8988T (cell line): Measurements from ENCODE around the gene SLC38A10.

ENCODE experiments used
- DNase-seq: peaks from one replicate; pipeline ENCODE4 v3.0.0; 2011

Gene SLC38A10

GRCh38 chr17:81273698-81274470 lies 21.2 kb downstream of the SLC38A10 start:
- no peak for DNase-seq

GRCh38 chr17:81272616-81273015 lies 22.5 kb downstream of the SLC38A10 start:
- DNase-seq = no peak

- no peak for DNase-seq
These were observed 23.9 kb downstream of the SLC38A10 start for GRCh38 chr17:81271226-81271625.

GRCh38 chr17:81270279-81270678 lies 24.8 kb downstream of the SLC38A10 start:
- no peak for DNase-seq

- no peak for DNase-seq
These were observed 27.6 kb downstream of the SLC38A10 start for GRCh38 chr17:81267390-81268067.

- no peak for DNase-seq
These were observed 29.5 kb downstream of the SLC38A10 start for GRCh38 chr17:81265576-81265975.

GRCh38 chr17:81264640-81265039 lies 30.5 kb downstream of the SLC38A10 start:
- DNase-seq = no peak

GRCh38 chr17:81263371-81264181 lies 31.5 kb downstream of the SLC38A10 start:
- DNase-seq = no peak

GRCh38 chr17:81261582-81262336 lies 33.3 kb downstream of the SLC38A10 start:
- no peak for DNase-seq

GRCh38 chr17:81261096-81261495 lies 34.0 kb downstream of the SLC38A10 start:
- no peak for DNase-seq

GRCh38 chr17:81260641-81261040 lies 34.5 kb downstream of the SLC38A10 start:
- DNase-seq = no peak

DNA sequence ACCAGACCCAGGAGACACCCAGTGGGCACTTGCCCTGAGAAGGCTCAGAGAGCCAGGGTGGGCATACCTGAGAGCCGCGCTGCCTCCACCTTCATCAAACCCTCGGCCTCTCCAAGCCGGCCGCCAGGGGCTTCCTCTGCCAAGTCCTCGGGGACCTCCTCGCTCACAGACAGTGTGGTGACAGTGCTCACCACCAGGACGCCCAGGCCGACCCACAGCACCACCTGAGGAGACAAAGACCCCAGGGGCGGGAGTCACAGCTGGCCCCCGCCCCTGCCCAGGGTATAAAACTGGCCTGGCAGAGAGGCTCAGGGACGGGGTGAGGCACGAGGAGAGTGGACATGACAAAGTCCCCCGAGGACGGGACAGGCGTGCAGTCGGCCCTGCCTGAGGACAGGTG lies 34.9 kb downstream of the SLC38A10 start:
- no peak for DNase-seq

DNA sequence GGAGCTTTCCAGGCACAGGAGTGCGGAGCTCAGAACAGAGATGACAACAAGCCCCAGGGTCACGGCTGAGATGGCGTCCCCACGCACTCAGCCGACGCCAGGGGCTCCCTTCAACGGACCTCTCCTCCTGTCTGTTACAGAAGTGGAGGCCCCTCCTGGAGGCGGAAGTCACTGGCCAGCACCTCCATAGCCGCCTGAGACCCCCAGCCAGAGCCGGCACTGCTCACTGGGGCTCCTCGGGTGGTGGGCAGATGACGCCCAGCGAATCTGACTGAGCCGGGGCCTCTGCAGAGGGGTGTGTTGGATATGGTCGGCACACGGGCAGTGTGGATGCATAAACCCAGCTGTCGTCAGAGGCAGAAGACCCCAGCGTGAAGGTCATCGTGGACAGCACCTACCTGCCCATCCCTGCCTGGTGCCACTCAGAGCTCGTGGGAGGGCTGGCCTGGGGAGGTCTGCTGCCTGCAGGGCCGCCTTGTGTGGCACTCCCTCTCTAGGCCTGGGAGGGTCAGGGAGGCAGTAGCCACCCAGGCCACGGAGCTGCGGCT lies 36.0 kb downstream of the SLC38A10 start:
- no peak for DNase-seq

- DNase-seq = no peak
These were observed 36.8 kb downstream of the SLC38A10 start for GRCh38 chr17:81258292-81258691.

- no peak for DNase-seq
These were observed 37.6 kb downstream of the SLC38A10 start for GRCh38 chr17:81257533-81257932.

DNA sequence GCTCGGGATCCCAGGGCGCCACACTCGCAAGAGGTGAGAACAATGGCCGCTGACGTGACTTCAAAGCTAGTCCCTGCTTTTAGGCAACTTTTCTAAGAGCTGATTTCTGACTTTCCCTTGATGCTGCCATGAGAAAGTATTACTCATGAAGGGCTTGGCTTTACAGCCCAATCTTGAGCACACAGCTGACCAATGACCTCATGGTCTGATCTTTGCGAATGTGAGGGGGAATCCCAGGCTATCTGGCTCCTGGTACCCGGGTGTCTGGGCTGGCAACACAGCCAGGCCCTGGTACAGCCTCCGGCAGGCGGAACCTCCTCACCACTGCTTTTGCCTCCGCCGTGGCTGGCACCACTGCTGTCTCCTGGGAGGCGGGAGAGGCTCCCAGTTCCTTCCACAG lies 38.5 kb downstream of the SLC38A10 start:
- DNase-seq = no peak

DNA sequence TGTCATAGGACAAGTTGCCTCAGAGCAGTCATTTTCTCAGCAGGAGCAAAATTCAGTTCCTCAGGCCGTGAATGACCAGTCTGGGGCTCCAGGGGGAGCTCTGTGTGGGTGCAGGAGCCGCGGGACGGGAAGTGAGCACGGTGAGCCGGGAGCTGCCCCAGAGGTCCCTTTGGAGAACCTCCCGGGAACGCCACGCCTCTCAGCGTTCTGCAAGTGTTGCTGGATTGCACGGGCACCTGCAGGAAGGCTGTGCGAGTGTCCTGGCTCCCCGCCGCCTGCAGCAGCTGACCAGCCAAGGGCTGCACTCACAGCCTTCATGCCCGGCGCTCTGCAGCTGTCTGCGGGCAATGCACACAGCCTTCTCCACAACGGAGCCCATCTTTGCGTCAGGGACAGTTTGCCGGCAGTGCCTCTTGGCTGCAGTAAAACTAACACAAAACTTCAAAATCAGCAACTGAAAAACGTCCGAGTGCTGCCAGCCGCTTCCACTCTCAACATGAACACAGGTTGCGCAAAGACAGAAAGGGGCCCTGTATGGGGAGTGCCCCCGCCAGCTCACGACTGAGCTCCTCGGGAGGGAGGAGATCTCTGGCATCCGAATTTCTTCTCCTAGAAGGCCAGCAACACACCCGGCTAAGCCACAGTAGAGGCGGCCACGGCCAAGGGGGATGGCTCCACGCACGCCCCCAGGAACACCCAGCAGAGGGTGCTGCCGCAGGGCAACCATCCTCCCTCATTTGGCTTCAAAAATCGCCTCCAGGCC lies 40.0 kb downstream of the SLC38A10 start:
- DNase-seq = peak; percentile 78

GRCh38 chr17:81253358-81254131 lies 41.6 kb downstream of the SLC38A10 start:
- DNase-seq = no peak

GRCh38 chr17:81252987-81253329 lies 42.1 kb downstream of the SLC38A10 start:
- DNase-seq = no peak

GRCh38 chr17:81252326-81252986 lies 42.7 kb downstream of the SLC38A10 start:
- DNase-seq = no peak
